ENCODE results near the gene FBXO36. TPM values are rescaled to one million over a fixed set of nuclear protein-coding genes. Genes with fewer than 3 reads are reported as not detected.

The FBXO36 gene
- total RNA-seq, 1 experiment from 2014 or later = 3.0 TPM

DNA sequence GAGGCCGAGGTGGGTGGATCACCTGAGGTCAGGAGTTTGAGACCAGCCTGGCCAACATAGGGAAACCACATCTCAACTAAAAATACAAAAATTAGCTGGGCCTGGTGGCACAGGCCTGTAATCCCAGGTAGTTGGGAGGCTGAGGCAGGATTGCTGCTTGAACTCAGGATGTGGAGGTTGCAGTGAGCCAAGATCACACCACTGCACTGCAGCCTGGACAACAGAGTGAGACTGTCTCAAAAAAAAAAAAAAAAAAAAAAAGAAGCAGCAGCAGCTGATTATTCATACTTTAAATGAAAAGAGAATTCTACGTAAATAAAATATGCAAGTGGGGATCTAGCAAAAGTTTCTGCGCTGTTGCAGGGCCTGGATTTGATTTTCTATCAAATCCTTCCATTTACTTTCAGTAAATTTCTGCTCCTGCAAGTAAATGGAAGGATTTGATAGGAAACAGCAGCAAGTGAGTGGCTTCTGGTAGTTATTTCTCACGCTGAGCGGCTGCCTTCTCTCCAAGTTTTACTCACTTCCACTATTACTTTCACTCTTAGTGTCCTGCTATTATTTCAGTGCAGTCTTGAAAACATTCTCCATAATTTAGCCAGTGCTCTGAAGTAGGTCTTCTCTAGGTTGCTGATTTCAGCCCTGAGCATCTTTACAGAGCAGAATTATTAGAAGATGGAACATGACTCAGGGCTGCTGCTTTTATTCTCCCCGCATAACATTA lies 78.0 kb downstream of the FBXO36 start:
- H3K9me3 ChIP-seq (ENCODE audit: control insufficient read depth, low read depth, low read length) = no peaks in the 10 kb centered on the region
- H2AFZ ChIP-seq (ENCODE audit: low read length) = no peak overlapping the region
- no peak overlapping the region for H3K18ac ChIP-seq (ENCODE audit: insufficient read length, low read depth, low read length)
- H3K79me2 ChIP-seq (ENCODE audit: insufficient read depth, low read length) = no peaks in the 10 kb centered on the region; the same call in 1 of the 2 replicates
- H2AK5ac ChIP-seq (ENCODE audit: insufficient read length, low read length) = no peak overlapping the region
- H3T11ph ChIP-seq (ENCODE audit: low read length) = no peak overlapping the region
- H2BK5ac ChIP-seq (ENCODE audit: insufficient read length, low read length) = no peak overlapping the region
- H3K23me2 ChIP-seq (ENCODE audit: insufficient read length, low read depth, low read length, poor library complexity, severe bottlenecking) = no peaks in the 10 kb centered on the region
- no peak overlapping the region for H3K4me2 ChIP-seq (ENCODE audit: insufficient read depth, insufficient read length, low read length)
- no peak for DNase-seq
- H2BK12ac ChIP-seq (ENCODE audit: insufficient read length, low read depth, low read length) = no peak overlapping the region
- TF ChIP-seq, protein P1, sequence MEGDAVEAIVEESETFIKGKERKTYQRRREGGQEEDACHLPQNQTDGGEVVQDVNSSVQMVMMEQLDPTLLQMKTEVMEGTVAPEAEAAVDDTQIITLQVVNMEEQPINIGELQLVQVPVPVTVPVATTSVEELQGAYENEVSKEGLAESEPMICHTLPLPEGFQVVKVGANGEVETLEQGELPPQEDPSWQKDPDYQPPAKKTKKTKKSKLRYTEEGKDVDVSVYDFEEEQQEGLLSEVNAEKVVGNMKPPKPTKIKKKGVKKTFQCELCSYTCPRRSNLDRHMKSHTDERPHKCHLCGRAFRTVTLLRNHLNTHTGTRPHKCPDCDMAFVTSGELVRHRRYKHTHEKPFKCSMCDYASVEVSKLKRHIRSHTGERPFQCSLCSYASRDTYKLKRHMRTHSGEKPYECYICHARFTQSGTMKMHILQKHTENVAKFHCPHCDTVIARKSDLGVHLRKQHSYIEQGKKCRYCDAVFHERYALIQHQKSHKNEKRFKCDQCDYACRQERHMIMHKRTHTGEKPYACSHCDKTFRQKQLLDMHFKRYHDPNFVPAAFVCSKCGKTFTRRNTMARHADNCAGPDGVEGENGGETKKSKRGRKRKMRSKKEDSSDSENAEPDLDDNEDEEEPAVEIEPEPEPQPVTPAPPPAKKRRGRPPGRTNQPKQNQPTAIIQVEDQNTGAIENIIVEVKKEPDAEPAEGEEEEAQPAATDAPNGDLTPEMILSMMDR (conservative IDR thresholded peaks at IDR 0.05) = no peak
- H3K14ac ChIP-seq (ENCODE audit: insufficient read depth, low read length) = no peak overlapping the region
- no peaks in the 10 kb centered on the region for H3K4me1 ChIP-seq (ENCODE audit: insufficient read depth, low read length)
- no peak overlapping the region for H2BK120ac ChIP-seq (ENCODE audit: low read depth, low read length, poor library complexity, severe bottlenecking)
- H2BK20ac ChIP-seq (ENCODE audit: low read depth, low read length, poor library complexity, severe bottlenecking) = no peak overlapping the region
- no peak overlapping the region for H4K8ac ChIP-seq (replicated peaks; ENCODE audit: insufficient read length, low read depth, low read length)
- H3K27ac Mint-ChIP-seq = no peak overlapping the region
- H4K91ac ChIP-seq (ENCODE audit: insufficient read length, low read depth, low read length) = no peak overlapping the region
- no peak overlapping the region for H3K56ac ChIP-seq (ENCODE audit: insufficient read length, low read depth, low read length)
- H3K9me3 Mint-ChIP-seq = no peaks in the 10 kb centered on the region
- no peaks in the 10 kb centered on the region for H4K20me1 ChIP-seq (ENCODE audit: control insufficient read depth, insufficient read depth, insufficient read length)
- H3K79me1 ChIP-seq (ENCODE audit: insufficient read depth, low read depth, low read length, poor library complexity, severe bottlenecking) = no peaks in the 10 kb centered on the region
- no peak overlapping the region for H3K9ac ChIP-seq (ENCODE audit: extremely low read depth, insufficient read length, low read length)
- no peaks in the 10 kb centered on the region for H3K27me3 ChIP-seq (ENCODE audit: insufficient read depth, low read length)
- H2BK15ac ChIP-seq (ENCODE audit: low read depth, low read length) = no peak overlapping the region
- no peak overlapping the region for H3K4me3 Mint-ChIP-seq
- H4K5ac ChIP-seq (ENCODE audit: insufficient read length, low read depth, low read length) = no peak overlapping the region
- H3K27ac ChIP-seq (ENCODE audit: insufficient read length, low read depth, low read length) = no peak overlapping the region
- peaks cover 0 to 9% (median 4%) of the 10 kb centered on the region in 3 experiments; a peak in 5 of 7 replicates for H3K36me3 Mint-ChIP-seq (ENCODE audit: insufficient read depth in 1 of 3, low read depth in 3 of 3)
- no peak overlapping the region for H3K23ac ChIP-seq (ENCODE audit: insufficient read length, low read depth, low read length)
- H3K27me3 Mint-ChIP-seq (ENCODE audit: low read depth) = no peaks in the 10 kb centered on the region; the same call in 1 of the 2 replicates
- no peaks in the 10 kb centered on the region for H3K4me1 Mint-ChIP-seq
- no CpG with 5 or more reads among the region's 6 CpGs for WGBS (ENCODE audit: extremely low coverage, insufficient read length, low lambda C conversion rate)
- H3K4ac ChIP-seq (ENCODE audit: low read depth, low read length) = no peak overlapping the region

Measured in H9 (cell line).